ENCODE results near the gene DCAF11. TPM values are rescaled to one million over a fixed set of nuclear protein-coding genes. Genes with fewer than 3 reads are reported as not detected.
A peak's percentile ranks its signal among the peaks of the same experiment; 100 is the strongest.

Gene DCAF11
- total RNA-seq, 1 donor from 2014 or later = 52.8 TPM

DNA sequence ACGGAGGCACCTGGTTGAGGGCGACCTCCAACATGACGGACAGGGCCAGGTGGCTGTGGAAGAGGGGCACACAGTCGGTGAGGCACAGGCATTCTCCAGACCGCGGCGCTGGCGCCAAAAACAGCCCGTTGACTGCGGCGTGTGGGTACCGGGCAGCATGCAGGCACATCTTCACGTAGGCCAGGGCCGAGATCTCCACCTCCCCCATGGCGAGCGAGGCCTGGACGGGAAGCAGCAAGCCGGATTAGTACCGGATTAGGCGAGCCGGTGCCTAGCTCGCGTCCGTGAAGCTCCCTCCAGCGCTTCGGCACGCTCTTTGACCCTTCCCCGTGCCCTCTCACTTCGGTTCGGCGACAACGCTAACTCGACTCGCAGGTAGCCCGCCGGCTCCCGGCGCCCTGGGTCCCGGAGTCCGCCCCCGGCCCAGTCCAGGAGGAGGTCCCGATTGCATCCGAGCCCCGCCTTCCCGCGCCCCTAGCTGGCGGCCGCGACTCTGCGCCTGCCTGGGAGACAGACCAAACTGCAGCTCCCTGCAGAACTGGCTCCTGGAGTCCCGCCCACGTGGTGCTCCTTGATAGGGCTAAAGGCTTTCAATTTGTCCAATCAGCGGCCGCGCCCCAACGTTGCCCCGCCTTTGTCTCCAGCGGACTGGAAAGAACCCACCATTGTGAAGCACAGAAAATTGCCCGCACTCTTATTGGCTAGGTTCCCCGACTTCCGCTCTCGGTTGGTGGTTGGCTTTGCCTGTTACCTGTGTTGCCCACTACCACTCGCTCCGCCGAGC lies 26.7 kb downstream of the DCAF11 start, which contains the start of gene EMC9:
TSS of gene EMC9 (minus strand) at position 495 of the 784 bp plus-strand sequence. CDS start at position 208, 287 bp downstream.
- Mint-ChIP-seq H3K9me3 (ENCODE audit: unreplicated experiment) (no peaks in the 10 kb centered on the region), H3K27me3 (ENCODE audit: unreplicated experiment) (no peaks in the 10 kb centered on the region), H3K4me1 (ENCODE audit: unreplicated experiment) (peaks cover 41% of the 10 kb centered on the region), H3K4me3 (ENCODE audit: unreplicated experiment) (peak within 1 kb of the TSS; percentile 89), H3K36me3 (ENCODE audit: unreplicated experiment) (peaks cover 21% of the 10 kb centered on the region), H3K27ac (ENCODE audit: unreplicated experiment) (peak within 1 kb of the TSS; percentile 91)
- TF ChIP-seq CTCF (IDR thresholded peaks at IDR 0.05) = peak; percentile 54
- DNase-seq (ENCODE audit: extremely low spot score, unreplicated experiment) = peak; percentile 99

DNA sequence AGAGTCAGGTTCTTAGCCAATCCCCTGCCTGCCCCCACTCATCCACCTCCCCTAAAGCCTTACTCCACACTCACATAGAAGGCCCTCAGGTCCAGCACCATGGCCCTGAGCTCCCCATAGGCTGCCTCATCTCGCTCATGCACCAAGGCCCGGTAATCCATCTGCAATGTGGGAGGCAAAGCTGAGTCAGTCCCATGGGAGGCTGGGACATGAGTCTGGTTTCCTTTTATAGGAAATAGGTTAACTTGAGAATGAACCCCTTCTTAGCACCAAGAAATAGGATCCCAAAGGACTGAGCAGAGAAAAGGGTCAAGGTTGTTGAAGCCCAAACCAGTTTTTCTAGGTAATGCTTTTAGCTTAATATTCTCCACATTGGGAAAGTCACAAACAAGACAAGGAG lies 28.9 kb downstream of the DCAF11 start:
- no peak overlapping the region for H3K4me3 Mint-ChIP-seq (ENCODE audit: unreplicated experiment)
- peaks cover 40% of the 10 kb centered on the region for H3K4me1 Mint-ChIP-seq (ENCODE audit: unreplicated experiment)
- TF ChIP-seq CTCF (IDR thresholded peaks at IDR 0.05) = no peak
- peaks cover 11% of the 10 kb centered on the region for H3K36me3 Mint-ChIP-seq (ENCODE audit: unreplicated experiment)
- peak overlapping the region; percentile 38 for H3K27ac Mint-ChIP-seq (ENCODE audit: unreplicated experiment)
- no peak for DNase-seq (ENCODE audit: extremely low spot score, unreplicated experiment)
- H3K27me3 Mint-ChIP-seq (ENCODE audit: unreplicated experiment) = no peaks in the 10 kb centered on the region
- H3K9me3 Mint-ChIP-seq (ENCODE audit: unreplicated experiment) = no peaks in the 10 kb centered on the region

- Mint-ChIP-seq H3K4me1 (ENCODE audit: unreplicated experiment) (peaks cover 41% of the 10 kb centered on the region), H3K9me3 (ENCODE audit: unreplicated experiment) (no peaks in the 10 kb centered on the region), H3K27ac (ENCODE audit: unreplicated experiment) (peak overlapping the region; percentile 40), H3K4me3 (ENCODE audit: unreplicated experiment) (no peak overlapping the region), H3K36me3 (ENCODE audit: unreplicated experiment) (peaks cover 5% of the 10 kb centered on the region), H3K27me3 (ENCODE audit: unreplicated experiment) (no peaks in the 10 kb centered on the region)
- DNase-seq (ENCODE audit: extremely low spot score, unreplicated experiment) = no peak
- no peak for TF ChIP-seq CTCF (IDR thresholded peaks at IDR 0.05)
Measured at GRCh38 chr14:24144451-24144850, 29.9 kb downstream of the DCAF11 start.

- peaks cover 34% of the 10 kb centered on the region for H3K4me1 Mint-ChIP-seq (ENCODE audit: unreplicated experiment)
- TF ChIP-seq CTCF (IDR thresholded peaks at IDR 0.05) = no peak
Measured at GRCh38 chr14:24145219-24145618, 30.6 kb downstream of the DCAF11 start.

DNA sequence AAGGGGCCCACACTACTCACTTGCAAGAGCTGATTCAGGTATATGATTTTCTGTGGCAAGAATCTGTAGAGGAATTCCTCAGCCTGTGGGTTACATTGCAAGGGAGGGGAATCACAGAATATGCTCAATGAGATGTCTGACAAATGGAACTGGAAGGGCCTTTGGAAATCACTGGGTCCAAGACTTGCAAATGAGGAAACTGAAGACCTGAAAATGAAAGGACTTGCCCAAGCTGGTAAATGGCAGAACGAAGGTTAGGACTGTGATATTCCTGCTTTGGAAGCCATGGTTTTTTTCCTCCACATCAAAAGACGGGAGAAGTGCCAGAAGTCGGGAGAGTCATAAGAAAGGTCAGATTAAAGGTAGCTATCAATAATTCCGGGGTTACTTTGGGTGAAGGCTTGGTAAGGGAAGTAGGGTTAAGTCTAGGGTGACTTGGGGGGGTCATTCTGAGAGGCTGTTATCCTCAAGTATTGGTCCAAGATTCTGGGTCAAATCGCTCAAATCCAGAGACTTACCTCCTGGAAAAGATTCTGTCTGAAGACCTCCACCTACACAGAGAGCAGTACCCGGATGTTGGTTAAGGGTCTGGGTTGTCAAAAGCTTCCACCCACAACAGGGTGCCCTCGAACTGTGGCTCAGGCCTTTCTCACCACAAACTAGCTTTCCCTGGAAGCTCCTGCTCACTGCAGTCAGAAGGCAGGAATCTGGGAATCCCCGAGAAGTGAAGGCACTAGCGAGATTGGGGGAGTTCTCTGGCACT lies 31.3 kb downstream of the DCAF11 start:
- no peak for DNase-seq (ENCODE audit: extremely low spot score, unreplicated experiment)
- peaks cover 15% of the 10 kb centered on the region for H3K36me3 Mint-ChIP-seq (ENCODE audit: unreplicated experiment)
- no peaks in the 10 kb centered on the region for H3K9me3 Mint-ChIP-seq (ENCODE audit: unreplicated experiment)
- no peak for TF ChIP-seq CTCF (IDR thresholded peaks at IDR 0.05)
- H3K27me3 Mint-ChIP-seq (ENCODE audit: unreplicated experiment) = no peaks in the 10 kb centered on the region
- H3K4me3 Mint-ChIP-seq (ENCODE audit: unreplicated experiment) = peak overlapping the region; percentile 99
- peaks cover 30% of the 10 kb centered on the region for H3K4me1 Mint-ChIP-seq (ENCODE audit: unreplicated experiment)
- peak overlapping the region; percentile 99 for H3K27ac Mint-ChIP-seq (ENCODE audit: unreplicated experiment)

More at GRCh38 chr14:24145219-24145618, 30.6 kb downstream of the DCAF11 start:
- peak overlapping the region; percentile 99 for H3K27ac Mint-ChIP-seq (ENCODE audit: unreplicated experiment)
- H3K27me3 Mint-ChIP-seq (ENCODE audit: unreplicated experiment) = no peaks in the 10 kb centered on the region
- no peak overlapping the region for H3K4me3 Mint-ChIP-seq (ENCODE audit: unreplicated experiment)
- no peak for DNase-seq (ENCODE audit: extremely low spot score, unreplicated experiment)
- peaks cover 9% of the 10 kb centered on the region for H3K36me3 Mint-ChIP-seq (ENCODE audit: unreplicated experiment)
- no peaks in the 10 kb centered on the region for H3K9me3 Mint-ChIP-seq (ENCODE audit: unreplicated experiment)

Measured in osteocyte (in vitro differentiated cells).